WTC11 (cell line): Measurements from ENCODE around the gene GRAP2. TPM values are rescaled to one million over a fixed set of nuclear protein-coding genes. Genes with fewer than 3 reads are reported as not detected.

ENCODE experiments used
- ATAC-seq: fragments of 200-7000 bp; cut with Tn5 transposase; 2 replicates; pipeline ENCODE4 v1.10.0; 2021; ENCODE audit warnings: mild to moderate bottlenecking, moderate library complexity
- CTCF ChIA-PET: fragments of 300-600 bp; sonication (Branson Sonifier 250); formaldehyde crosslinking; loops from one replicate; lab custom pipeline; 2021; ENCODE audit warnings: antibody characterized with exemption; lab: Charles Lee
- POLR2A ChIA-PET: fragments of 350-600 bp; sonication (Branson Sonifier 250); formaldehyde crosslinking; loops from one replicate; lab custom pipeline; 2021; ENCODE audit warnings: antibody characterized with exemption; lab: Charles Lee
- DNase-seq: peaks from one replicate; pipeline ENCODE4 v3.0.0; 2021; ENCODE audit warnings: low spot score
- H3K27ac Mint-ChIP-seq: 2 replicates; pipeline ENCODE4 v1.8.0; 2021; ENCODE audit warnings: mixed read lengths
- H3K27me3 Mint-ChIP-seq: 2 replicates; pipeline ENCODE4 v1.8.0; 2021; ENCODE audit warnings: low read depth, mild to moderate bottlenecking, moderate library complexity, mixed read lengths
- H3K36me3 Mint-ChIP-seq: 2 replicates; pipeline ENCODE4 v1.8.0; 2021; ENCODE audit warnings: mixed read lengths
- H3K4me1 Mint-ChIP-seq: 2 replicates; pipeline ENCODE4 v1.8.0; 2022; ENCODE audit warnings: mixed read lengths
- H3K4me3 Mint-ChIP-seq: 2 replicates; pipeline ENCODE4 v1.8.0; 2021; ENCODE audit warnings: mild to moderate bottlenecking, moderate library complexity, mixed read lengths
- H3K9me3 Mint-ChIP-seq: 2 replicates; pipeline ENCODE4 v1.8.0; 2021; ENCODE audit warnings: mixed read lengths
- GABPB1 ChIP-seq: sonication (generic); formaldehyde crosslinking; IDR thresholded peaks from 2 replicates; pipeline ENCODE4 v1.8.1; 2023; ENCODE audit warnings: mild to moderate bottlenecking, missing genetic modification reagents
- JAZF1 ChIP-seq: fragments of 250-450 bp; sonication (Bioruptor Pico); IDR thresholded peaks from 2 replicates; pipeline ENCODE4 v1.9.0; 2021; ENCODE audit warnings: moderate library complexity, mild to moderate bottlenecking, inconsistent platforms
- MYBL2 ChIP-seq: sonication (generic); formaldehyde crosslinking; IDR thresholded peaks from 2 replicates; pipeline ENCODE4 v1.8.1; 2023; ENCODE audit warnings: mild to moderate bottlenecking, moderate library complexity, missing genetic modification reagents
- NFYB ChIP-seq: sonication (generic); formaldehyde crosslinking; conservative IDR thresholded peaks from 2 replicates; pipeline ENCODE4 v1.8.0; 2022; ENCODE audit warnings: low read depth, missing genetic modification reagents
- PRRX2 ChIP-seq: fragments of 250-450 bp; sonication (Bioruptor Pico); IDR thresholded peaks from 2 replicates; pipeline ENCODE4 v1.8.0; 2021; ENCODE audit warnings: mild to moderate bottlenecking
- RELA ChIP-seq: sonication (generic); formaldehyde crosslinking; IDR thresholded peaks from 2 replicates; pipeline ENCODE4 v1.8.1; 2022; ENCODE audit warnings: missing genetic modification reagents, mild to moderate bottlenecking, borderline replicate concordance
- SMAD4 ChIP-seq: sonication (generic); formaldehyde crosslinking; IDR thresholded peaks from 2 replicates; pipeline ENCODE4 v1.8.0; 2022; ENCODE audit warnings: mild to moderate bottlenecking, missing genetic modification reagents
- ZBTB21 ChIP-seq: sonication (generic); formaldehyde crosslinking; IDR thresholded peaks from 2 replicates; pipeline ENCODE4 v1.8.1; 2023; ENCODE audit warnings: mild to moderate bottlenecking, missing genetic modification reagents, borderline replicate concordance
- ZNF232 ChIP-seq: sonication (generic); formaldehyde crosslinking; IDR thresholded peaks from 2 replicates; pipeline ENCODE4 v1.8.0; 2022; ENCODE audit warnings: mild to moderate bottlenecking, missing genetic modification reagents
- total RNA-seq: library from RNA; stranded (reverse); gene quantifications from 3 replicates; pipeline ENCODE4 v1.2.3, GENCODE V29; 2021
- TF ChIP-seq, protein P1 (sequence below): fragments of 250-450 bp; sonication (Bioruptor Pico); IDR thresholded peaks from 2 replicates; pipeline ENCODE4 v1.8.0; 2021; ENCODE audit warnings: mild to moderate bottlenecking
- TF ChIP-seq, protein P2 (sequence below): sonication (generic); formaldehyde crosslinking; IDR thresholded peaks from 2 replicates; pipeline ENCODE4 v1.8.0; 2023; ENCODE audit warnings: missing genetic modification reagents
- TF ChIP-seq, protein P3 (sequence below): sonication (generic); formaldehyde crosslinking; conservative IDR thresholded peaks from 2 replicates; pipeline ENCODE4 v1.8.1; 2022; ENCODE audit warnings: mild to moderate bottlenecking, missing genetic modification reagents
- TF ChIP-seq, protein P4 (sequence below): sonication (generic); formaldehyde crosslinking; IDR thresholded peaks from 2 replicates; pipeline ENCODE4 v1.8.1; 2022; ENCODE audit warnings: low read depth, mild to moderate bottlenecking, moderate library complexity, missing genetic modification reagents, borderline replicate concordance
- TF ChIP-seq, protein P5 (sequence below): sonication (generic); formaldehyde crosslinking; IDR thresholded peaks from 2 replicates; pipeline ENCODE4 v1.8.1; 2023; ENCODE audit warnings: mild to moderate bottlenecking, missing genetic modification reagents, borderline replicate concordance
- TF ChIP-seq, protein P6 (sequence below): sonication (generic); formaldehyde crosslinking; IDR thresholded peaks from 2 replicates; pipeline ENCODE4 v1.8.1; 2022; ENCODE audit warnings: low read depth, missing genetic modification reagents, borderline replicate concordance
- TF ChIP-seq, protein P7 (sequence below): fragments of 250-450 bp; sonication (Bioruptor Pico); conservative IDR thresholded peaks from 2 replicates; pipeline ENCODE4 v1.9.0; 2021; ENCODE audit warnings: mild to moderate bottlenecking
- TF ChIP-seq, protein P8 (sequence below): fragments of 200-600 bp; IDR thresholded peaks from 2 replicates; pipeline ENCODE4 v1.8.0; 2022; ENCODE audit warnings: antibody characterized with exemption
- TF ChIP-seq, protein P9 (sequence below): sonication (generic); formaldehyde crosslinking; IDR thresholded peaks from 2 replicates; pipeline ENCODE4 v1.8.0; 2023; ENCODE audit warnings: missing genetic modification reagents, mild to moderate bottlenecking, borderline replicate concordance

Gene GRAP2
- total RNA-seq, 1 experiment from 2014 or later: 0.33 TPM

DNA sequence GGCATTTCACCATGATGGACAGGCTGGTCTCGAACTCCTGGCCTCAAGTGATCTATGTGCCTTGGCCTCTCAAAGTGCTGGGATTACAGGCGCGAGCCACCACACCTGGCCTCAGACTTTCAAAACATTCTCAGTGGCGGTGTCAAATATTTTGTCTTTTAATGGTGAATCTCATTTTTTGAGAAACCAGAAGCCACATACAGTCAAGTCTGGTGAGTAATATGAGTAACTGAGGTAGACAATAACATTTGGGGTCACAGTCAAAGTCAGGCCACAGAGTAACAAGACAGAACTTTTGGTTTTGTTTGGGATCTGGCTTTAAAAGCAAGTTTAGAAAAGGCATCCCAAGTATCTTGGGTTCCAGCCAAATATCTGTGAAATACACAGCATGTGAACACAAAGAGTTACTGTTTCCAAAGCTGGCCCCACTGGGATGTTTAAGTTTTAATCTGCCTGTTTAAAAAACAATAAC, 53.7 kb downstream of the GRAP2 start (continued):
- TF ChIP-seq, protein P1, sequence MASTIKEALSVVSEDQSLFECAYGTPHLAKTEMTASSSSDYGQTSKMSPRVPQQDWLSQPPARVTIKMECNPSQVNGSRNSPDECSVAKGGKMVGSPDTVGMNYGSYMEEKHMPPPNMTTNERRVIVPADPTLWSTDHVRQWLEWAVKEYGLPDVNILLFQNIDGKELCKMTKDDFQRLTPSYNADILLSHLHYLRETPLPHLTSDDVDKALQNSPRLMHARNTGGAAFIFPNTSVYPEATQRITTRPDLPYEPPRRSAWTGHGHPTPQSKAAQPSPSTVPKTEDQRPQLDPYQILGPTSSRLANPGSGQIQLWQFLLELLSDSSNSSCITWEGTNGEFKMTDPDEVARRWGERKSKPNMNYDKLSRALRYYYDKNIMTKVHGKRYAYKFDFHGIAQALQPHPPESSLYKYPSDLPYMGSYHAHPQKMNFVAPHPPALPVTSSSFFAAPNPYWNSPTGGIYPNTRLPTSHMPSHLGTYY (CRISPR knock-in tag): no peak
- TF ChIP-seq, all 79 proteins: peak for 0

DNA sequence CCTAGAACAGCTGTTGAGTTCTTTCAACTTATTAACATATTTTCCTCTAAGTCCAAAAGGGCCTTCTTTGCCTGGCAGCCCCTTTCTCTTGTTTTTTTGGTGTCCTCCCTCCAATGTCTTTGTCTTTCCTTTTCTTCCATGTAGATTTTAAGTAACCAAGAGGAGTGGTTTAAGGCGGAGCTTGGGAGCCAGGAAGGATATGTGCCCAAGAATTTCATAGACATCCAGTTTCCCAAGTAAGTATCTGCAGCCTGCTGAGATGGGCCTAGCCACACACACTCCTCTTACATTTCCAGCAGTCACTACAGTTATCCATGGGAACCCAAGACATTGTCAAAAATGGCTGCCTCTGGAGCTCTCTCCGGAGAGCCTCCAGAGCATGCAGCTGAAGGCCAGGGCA, 54.8 kb downstream of the GRAP2 start:
- H3K9me3 Mint-ChIP-seq: peaks cover 5% of the 10 kb centered on the region; the same call in 1 of the 2 replicates
- ChIA-PET POLR2A (no interaction called here), CTCF (interaction anchor here (1.2 to 2.9 kb wide), 4 partner anchors 13 to 88 kb away, joined by 4 to 12 read pairs (median 6); no protein-coding TSS in a partner anchor)
- ATAC-seq: no peak
- H3K4me3 Mint-ChIP-seq: no peak overlapping the region
- DNase-seq: no peak
- no peak overlapping the region for H3K27ac Mint-ChIP-seq
- H3K36me3 Mint-ChIP-seq: no peaks in the 10 kb centered on the region
- H3K4me1 Mint-ChIP-seq: peaks cover 47% of the 10 kb centered on the region
- peaks cover 9% of the 10 kb centered on the region for H3K27me3 Mint-ChIP-seq
- no peak for TF ChIP-seq GABPB1 (CRISPR knock-in tag)
- no peak for TF ChIP-seq ZNF232
- no peak for TF ChIP-seq PRRX2
- TF ChIP-seq, protein P2, sequence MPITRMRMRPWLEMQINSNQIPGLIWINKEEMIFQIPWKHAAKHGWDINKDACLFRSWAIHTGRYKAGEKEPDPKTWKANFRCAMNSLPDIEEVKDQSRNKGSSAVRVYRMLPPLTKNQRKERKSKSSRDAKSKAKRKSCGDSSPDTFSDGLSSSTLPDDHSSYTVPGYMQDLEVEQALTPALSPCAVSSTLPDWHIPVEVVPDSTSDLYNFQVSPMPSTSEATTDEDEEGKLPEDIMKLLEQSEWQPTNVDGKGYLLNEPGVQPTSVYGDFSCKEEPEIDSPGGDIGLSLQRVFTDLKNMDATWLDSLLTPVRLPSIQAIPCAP: no peak
- TF ChIP-seq RELA (CRISPR knock-in tag): no peak
- TF ChIP-seq ZBTB21 (CRISPR knock-in tag): no peak
- TF ChIP-seq, protein P3, sequence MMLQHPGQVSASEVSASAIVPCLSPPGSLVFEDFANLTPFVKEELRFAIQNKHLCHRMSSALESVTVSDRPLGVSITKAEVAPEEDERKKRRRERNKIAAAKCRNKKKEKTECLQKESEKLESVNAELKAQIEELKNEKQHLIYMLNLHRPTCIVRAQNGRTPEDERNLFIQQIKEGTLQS (CRISPR knock-in tag): no peak
- TF ChIP-seq, protein P4, sequence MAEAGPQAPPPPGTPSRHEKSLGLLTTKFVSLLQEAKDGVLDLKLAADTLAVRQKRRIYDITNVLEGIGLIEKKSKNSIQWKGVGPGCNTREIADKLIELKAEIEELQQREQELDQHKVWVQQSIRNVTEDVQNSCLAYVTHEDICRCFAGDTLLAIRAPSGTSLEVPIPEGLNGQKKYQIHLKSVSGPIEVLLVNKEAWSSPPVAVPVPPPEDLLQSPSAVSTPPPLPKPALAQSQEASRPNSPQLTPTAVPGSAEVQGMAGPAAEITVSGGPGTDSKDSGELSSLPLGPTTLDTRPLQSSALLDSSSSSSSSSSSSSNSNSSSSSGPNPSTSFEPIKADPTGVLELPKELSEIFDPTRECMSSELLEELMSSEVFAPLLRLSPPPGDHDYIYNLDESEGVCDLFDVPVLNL (CRISPR knock-in tag): no peak
- TF ChIP-seq MYBL2 (CRISPR knock-in tag): no peak
- TF ChIP-seq NFYB (CRISPR knock-in tag): no peak
- TF ChIP-seq, protein P5, sequence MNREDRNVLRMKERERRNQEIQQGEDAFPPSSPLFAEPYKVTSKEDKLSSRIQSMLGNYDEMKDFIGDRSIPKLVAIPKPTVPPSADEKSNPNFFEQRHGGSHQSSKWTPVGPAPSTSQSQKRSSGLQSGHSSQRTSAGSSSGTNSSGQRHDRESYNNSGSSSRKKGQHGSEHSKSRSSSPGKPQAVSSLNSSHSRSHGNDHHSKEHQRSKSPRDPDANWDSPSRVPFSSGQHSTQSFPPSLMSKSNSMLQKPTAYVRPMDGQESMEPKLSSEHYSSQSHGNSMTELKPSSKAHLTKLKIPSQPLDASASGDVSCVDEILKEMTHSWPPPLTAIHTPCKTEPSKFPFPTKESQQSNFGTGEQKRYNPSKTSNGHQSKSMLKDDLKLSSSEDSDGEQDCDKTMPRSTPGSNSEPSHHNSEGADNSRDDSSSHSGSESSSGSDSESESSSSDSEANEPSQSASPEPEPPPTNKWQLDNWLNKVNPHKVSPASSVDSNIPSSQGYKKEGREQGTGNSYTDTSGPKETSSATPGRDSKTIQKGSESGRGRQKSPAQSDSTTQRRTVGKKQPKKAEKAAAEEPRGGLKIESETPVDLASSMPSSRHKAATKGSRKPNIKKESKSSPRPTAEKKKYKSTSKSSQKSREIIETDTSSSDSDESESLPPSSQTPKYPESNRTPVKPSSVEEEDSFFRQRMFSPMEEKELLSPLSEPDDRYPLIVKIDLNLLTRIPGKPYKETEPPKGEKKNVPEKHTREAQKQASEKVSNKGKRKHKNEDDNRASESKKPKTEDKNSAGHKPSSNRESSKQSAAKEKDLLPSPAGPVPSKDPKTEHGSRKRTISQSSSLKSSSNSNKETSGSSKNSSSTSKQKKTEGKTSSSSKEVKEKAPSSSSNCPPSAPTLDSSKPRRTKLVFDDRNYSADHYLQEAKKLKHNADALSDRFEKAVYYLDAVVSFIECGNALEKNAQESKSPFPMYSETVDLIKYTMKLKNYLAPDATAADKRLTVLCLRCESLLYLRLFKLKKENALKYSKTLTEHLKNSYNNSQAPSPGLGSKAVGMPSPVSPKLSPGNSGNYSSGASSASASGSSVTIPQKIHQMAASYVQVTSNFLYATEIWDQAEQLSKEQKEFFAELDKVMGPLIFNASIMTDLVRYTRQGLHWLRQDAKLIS (CRISPR knock-in tag): no peak
- TF ChIP-seq, protein P6, sequence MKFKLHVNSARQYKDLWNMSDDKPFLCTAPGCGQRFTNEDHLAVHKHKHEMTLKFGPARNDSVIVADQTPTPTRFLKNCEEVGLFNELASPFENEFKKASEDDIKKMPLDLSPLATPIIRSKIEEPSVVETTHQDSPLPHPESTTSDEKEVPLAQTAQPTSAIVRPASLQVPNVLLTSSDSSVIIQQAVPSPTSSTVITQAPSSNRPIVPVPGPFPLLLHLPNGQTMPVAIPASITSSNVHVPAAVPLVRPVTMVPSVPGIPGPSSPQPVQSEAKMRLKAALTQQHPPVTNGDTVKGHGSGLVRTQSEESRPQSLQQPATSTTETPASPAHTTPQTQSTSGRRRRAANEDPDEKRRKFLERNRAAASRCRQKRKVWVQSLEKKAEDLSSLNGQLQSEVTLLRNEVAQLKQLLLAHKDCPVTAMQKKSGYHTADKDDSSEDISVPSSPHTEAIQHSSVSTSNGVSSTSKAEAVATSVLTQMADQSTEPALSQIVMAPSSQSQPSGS: no peak
- TF ChIP-seq, protein P7, sequence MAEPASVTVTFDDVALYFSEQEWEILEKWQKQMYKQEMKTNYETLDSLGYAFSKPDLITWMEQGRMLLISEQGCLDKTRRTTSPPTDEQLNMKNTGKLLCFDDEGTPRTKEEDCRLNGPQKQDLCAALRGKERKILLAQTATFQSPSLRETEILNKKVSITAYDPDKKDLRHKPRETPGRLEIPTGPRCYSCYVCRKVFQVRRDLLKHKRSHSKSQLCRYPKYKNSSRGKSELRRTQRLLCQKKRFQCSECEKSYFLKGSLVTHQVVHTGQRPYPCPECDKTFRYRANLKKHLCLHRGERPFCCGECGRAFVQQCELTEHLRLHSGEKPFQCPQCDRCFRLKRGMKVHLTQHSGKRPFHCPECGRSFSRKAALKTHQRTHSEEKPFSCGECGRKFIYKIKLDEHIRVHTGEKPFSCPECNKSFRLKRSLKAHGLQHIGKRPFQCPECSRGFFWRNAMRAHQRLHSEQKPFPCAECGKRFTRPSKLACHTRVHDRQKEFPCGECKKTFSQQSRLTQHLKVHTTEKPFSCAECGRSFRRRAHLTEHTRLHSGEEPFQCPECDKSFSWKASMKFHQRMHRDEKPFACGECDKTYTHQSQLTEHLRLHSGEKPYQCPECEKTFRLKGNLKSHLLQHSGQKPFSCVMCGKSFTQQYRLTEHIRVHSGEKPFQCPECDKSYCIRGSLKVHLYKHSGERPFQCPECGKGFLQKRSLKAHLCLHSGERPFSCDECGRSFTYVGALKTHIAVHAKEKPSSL: no peak
- TF ChIP-seq, protein P8, sequence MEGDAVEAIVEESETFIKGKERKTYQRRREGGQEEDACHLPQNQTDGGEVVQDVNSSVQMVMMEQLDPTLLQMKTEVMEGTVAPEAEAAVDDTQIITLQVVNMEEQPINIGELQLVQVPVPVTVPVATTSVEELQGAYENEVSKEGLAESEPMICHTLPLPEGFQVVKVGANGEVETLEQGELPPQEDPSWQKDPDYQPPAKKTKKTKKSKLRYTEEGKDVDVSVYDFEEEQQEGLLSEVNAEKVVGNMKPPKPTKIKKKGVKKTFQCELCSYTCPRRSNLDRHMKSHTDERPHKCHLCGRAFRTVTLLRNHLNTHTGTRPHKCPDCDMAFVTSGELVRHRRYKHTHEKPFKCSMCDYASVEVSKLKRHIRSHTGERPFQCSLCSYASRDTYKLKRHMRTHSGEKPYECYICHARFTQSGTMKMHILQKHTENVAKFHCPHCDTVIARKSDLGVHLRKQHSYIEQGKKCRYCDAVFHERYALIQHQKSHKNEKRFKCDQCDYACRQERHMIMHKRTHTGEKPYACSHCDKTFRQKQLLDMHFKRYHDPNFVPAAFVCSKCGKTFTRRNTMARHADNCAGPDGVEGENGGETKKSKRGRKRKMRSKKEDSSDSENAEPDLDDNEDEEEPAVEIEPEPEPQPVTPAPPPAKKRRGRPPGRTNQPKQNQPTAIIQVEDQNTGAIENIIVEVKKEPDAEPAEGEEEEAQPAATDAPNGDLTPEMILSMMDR: no peak
- TF ChIP-seq, protein P9, sequence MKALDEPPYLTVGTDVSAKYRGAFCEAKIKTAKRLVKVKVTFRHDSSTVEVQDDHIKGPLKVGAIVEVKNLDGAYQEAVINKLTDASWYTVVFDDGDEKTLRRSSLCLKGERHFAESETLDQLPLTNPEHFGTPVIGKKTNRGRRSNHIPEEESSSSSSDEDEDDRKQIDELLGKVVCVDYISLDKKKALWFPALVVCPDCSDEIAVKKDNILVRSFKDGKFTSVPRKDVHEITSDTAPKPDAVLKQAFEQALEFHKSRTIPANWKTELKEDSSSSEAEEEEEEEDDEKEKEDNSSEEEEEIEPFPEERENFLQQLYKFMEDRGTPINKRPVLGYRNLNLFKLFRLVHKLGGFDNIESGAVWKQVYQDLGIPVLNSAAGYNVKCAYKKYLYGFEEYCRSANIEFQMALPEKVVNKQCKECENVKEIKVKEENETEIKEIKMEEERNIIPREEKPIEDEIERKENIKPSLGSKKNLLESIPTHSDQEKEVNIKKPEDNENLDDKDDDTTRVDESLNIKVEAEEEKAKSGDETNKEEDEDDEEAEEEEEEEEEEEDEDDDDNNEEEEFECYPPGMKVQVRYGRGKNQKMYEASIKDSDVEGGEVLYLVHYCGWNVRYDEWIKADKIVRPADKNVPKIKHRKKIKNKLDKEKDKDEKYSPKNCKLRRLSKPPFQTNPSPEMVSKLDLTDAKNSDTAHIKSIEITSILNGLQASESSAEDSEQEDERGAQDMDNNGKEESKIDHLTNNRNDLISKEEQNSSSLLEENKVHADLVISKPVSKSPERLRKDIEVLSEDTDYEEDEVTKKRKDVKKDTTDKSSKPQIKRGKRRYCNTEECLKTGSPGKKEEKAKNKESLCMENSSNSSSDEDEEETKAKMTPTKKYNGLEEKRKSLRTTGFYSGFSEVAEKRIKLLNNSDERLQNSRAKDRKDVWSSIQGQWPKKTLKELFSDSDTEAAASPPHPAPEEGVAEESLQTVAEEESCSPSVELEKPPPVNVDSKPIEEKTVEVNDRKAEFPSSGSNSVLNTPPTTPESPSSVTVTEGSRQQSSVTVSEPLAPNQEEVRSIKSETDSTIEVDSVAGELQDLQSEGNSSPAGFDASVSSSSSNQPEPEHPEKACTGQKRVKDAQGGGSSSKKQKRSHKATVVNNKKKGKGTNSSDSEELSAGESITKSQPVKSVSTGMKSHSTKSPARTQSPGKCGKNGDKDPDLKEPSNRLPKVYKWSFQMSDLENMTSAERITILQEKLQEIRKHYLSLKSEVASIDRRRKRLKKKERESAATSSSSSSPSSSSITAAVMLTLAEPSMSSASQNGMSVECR (CRISPR knock-in tag): no peak
- no peak for TF ChIP-seq JAZF1
- TF ChIP-seq SMAD4 (CRISPR knock-in tag): no peak
